NCI-H1436 treated with DMSO at 0.1 percent for 48 hours (cell line): Measurements from ENCODE around the gene ZNF281.
"Not testable (repeated sequence)": the region's sequence is repeated elsewhere in the genome, so short reads cannot be mapped to it uniquely, and the experiment has no call there.

Source experiments
- DNase-seq: peaks from one replicate; lab custom pipeline; 2025; lab: John Stamatoyannopoulos, UW

ZNF281 gene

DNA sequence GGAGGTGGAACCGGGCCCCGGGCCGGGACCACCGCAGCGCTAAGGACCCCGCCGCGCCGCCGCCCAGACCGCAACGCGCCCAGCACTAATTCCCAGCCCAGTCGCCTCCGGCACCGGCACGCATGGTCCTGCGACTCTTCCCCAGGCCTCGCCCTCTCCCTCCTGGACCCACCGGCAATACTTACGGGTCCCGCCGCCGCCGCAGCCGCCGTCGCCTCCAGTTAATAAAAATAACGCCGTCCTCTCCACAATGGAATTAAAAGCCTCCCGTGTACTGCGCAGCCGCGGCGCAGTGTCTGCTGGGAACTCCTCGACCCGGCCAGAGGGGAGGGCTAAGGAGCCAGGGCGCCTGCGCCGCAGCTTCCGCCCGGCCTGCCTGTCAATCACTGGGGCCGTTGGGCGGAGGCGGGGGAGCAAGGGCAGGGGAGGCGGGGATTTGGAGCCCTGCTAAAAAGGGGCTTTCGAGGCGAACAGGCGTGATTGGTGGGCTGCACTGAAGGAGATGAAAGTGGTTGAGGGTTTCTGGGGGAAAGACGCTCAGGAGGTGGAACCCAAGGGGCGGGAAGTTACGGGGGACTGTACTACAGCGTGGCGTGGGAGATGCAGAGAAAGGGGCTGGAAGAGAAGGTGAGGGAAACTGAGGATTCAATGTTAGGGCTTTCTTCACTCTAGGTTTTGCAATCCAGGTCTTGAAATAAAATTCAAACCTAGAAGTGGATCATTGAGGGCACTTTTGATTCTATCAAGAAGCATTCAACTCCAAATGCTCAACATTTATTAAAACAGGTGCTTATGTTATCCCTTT, at the start of gene ZNF281:
Gene ZNF281 (minus strand): TSS at position 276 of the 805 bp plus-strand sequence. CDS start 331 bp downstream, outside the sequence.
- peak; percentile 94 for DNase-seq

GRCh38 chr1:200458780-200459179, 48.9 kb upstream of the ZNF281 start:
- DNase-seq = no peak

DNA sequence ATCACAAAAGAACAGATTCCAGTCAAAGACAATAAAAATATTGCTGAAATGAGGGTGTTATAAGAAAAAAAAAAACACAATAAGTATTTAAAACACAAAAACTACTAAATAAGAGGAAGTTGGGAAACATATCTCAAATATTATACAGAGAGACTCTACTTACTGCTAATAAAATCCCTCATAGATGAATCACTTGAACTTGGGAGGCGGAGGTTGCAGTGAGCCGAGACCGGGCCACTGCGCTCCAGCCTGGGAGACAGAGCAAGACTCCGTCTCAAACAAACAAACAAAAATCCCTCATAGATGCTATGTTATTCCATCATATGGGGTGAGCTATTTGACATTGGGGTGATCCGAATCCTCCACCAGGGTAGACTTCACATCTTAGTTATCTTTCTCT, 48.0 kb upstream of the ZNF281 start:
- no peak for DNase-seq

DNA sequence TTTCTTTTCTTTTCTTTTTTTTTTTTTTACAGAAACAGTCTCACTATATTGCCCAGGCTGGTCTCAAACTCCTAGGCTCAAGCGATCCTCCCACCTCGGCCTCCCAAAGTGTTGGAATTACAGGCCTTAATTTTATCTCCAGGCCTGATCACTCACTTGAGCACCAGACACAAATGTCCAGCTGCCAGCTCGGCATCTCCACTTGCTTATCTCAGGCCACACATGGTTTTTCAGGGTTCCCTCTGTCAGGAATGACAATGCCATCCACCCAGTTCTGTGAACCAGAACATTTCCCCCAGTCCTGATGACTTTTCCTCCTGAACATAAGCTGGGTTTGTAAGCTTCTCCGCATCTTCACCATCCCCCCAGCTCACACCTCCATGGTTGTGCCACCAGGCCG, 44.6 kb upstream of the ZNF281 start:
- DNase-seq = no peak

DNA sequence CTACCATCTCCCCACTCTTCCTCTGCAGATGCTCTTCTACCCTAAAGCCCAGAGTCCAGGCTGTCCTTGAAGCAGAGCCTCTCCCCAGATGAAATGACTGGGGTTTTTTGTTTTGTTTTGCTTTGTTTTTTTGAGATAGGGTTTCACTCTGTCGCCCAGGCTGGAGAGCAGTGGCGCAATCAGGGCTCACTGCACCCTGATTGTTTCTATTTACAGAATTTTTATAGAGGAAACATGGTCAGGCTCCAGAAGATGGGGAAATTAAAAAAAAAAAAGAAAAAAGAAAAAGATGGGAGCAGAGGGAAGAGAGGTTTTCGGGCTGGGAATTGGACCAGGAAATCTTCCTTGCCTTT, 43.7 kb upstream of the ZNF281 start:
- DNase-seq = no peak

GRCh38 chr1:200452850-200453552, 43.2 kb upstream of the ZNF281 start:
- no peak for DNase-seq

- no peak for DNase-seq
Measured at GRCh38 chr1:200448034-200448762, 38.4 kb upstream of the ZNF281 start.

DNA sequence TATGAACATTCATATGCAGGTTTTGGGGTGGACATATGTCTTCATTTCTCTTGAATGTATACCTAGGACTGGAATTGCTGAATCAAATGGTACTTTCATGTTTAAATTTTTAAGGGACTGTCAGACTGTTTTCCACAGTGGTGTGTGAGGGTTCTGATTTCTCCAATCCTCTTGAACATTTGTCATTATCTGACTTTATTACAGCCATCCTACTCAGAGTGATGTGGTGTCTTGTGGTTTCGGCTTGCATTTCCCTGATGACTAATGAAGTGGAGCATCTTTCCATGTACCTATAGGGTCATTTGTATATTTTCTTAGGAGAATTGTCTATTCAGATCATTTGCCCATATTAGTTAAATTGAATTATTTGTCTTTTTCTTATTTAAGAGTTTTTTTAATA, 35.4 kb upstream of the ZNF281 start:
- DNase-seq = no peak

GRCh38 chr1:200444478-200444877, 34.6 kb upstream of the ZNF281 start:
- DNase-seq = no peak

DNA sequence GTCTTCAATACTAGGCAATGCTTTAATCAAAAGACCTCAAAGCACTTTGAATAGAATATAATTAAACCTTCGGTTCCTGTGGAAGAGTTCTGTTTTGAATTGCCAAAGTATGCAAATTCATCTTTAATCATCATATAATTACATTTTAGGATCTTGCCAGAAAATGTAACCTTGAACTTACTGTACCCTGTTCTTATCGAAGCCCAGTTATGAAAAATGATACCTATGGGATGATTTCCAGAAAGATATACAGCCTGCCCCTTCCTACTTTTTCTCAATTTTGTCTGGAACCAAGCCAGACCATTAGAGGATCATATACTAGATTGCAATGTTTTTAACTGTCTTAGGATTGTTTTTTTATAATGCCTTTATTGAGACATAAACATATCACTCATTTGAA, 34.0 kb upstream of the ZNF281 start:
- DNase-seq = no peak

DNA sequence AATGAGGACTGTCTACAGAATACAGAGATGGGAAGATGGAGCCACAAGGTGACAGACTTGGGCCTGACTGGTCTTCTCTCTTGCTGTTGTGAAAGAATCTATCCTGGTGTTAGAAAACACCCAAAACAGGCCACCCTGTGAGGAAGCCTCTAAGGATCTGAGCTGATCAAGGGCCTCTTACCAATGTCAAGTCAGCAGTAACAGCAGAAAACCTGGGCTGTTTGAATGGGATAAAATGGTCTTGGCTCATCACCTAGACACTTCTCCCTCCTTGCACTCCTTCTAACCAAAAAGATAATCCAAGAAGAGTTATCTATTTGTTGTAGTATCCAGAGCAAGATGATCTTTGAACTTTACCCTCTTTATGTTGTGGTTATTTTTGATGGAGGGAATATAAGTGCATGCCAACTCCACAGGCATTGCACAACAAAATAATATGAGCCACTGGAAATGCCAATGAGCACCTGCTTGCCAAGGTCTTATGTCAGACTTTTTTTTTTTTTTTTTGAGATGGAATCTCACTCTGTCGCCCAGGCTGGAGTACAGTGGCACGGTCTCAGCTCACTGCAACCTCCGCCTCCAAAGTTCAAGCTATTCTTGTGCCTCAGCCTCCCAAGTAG, 32.8 kb upstream of the ZNF281 start:
- DNase-seq = no peak

GRCh38 chr1:200442023-200442422, 32.2 kb upstream of the ZNF281 start:
- DNase-seq = no peak

DNA sequence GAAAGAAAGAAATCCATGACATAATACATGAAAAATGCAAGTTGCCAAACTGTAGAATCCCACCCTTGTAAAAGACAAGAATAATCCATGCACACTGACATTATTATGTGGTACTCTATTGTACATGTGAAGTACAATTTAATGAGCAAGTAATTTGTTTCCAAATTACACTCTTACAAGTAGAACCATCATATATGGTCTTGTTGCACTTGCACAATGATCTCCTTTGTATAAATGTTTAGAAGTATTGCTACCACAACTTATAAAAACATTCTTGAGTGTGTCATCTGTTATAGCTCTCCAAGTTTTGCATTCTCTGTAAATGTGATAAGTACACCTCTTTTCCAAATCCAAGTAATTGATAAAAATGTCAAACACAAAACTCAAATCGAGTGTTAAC, 29.1 kb upstream of the ZNF281 start:
- no peak for DNase-seq

DNA sequence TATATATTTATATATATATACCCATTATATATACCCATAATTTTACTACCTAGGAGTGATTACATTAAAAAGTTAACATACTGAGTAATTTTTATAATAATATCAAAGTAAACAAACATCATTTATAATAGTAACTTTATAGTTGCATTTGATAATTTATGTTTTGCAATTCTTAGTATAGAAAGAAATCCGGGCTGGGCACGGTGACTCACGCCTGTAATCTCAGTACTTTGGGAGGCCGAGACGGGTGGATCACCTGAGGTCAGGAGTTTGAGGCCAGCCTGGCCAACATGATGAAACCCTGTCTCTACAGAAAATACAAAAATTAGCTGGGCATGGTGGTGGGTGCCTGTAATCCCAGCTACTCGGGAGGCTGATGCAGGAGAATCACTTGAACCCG, 28.6 kb upstream of the ZNF281 start:
- DNase-seq = not testable (repeated sequence)

DNA sequence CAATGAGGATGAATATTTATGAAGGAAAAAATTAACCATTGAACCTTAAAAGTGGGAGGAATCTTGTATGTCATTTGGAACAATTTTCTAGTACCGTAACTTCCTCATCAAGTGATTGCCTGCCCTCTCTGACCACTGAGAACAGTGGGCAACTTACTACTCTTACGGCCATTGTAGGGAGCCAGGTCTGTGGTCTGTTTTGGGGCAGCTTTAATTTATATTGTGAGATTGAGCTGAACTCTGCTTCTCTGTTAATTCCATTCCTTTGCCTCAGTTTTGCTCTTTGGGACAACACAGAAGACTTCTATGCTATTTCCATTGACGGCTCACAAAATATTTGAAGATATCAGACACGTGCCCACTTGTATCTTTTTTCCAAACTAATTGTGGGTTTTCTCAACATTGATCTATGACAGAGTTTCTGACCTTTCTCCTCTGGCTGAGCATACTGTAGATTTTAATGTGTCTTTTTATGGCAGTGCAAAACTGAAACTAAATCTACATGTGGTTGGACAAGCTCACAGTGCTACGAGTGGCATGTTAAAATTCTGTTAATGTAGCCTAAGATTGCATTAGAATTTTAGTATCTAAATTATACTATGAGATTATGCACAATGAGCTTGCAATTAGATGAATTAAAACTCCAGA, 27.8 kb upstream of the ZNF281 start:
- no peak for DNase-seq

DNA sequence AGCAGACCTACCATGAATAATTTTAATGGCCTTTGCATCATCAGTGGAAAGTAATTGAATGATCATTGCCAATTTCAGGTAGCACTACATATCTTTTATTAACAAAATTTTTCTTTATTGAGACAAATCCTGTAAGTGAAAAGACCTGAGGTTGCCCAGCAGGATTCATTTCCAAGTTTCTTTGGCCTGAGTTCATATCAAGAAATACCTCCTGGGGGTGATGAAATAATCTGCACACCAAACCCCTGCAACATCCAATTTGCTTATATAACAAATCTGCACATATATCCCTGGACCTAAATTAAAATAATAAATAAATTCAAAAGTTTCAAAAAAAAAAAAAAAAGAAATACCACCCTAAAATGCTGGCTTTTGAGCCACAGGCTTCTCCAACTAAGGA, 27.3 kb upstream of the ZNF281 start:
- no peak for DNase-seq

DNA sequence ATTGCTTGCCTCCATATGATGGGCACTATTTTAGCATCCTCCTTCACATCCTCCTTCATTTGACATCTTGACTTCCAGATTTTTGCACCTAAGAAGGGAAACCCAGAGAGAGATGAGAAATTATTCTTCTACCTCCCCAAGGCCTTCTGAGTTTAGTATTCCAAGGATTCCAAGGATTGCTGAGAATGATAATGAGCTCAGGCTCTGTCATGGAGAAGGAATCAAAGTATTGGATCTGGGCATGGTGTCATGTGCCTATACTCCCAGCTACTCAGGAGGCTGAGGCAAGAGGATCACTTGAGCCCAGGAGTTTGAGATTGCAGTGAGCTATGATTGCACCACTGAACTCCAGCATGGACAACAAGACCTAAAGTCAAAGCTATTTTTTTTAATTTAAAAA, 26.6 kb upstream of the ZNF281 start:
- no peak for DNase-seq

DNA sequence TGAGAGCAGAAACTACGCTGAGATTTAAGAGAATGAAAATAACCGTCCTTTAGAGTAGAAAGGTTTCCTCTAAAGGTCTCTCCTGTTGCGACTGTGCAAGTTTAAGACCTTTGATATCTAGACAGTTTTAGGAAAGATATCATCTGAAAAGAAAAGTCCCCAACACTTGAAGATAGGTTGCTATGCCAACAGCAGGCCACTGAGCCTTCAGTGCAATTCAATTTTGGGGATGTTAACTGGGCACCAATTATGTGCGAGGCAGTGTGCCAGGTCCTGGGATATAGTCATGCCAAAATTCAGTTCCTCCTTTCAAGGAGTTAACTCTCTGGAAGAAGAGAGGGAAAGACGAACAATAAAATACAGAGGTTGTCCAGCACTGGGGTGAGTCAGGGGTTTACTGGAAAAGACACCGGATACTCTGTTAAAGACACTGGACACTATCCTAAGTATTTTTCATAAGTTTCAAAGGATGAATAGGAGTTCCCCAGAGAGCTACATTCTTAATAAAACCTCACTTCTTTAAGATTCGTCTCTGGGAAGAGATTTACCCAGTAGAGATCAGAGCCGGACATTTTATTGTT, 25.5 kb upstream of the ZNF281 start:
- no peak for DNase-seq

DNA sequence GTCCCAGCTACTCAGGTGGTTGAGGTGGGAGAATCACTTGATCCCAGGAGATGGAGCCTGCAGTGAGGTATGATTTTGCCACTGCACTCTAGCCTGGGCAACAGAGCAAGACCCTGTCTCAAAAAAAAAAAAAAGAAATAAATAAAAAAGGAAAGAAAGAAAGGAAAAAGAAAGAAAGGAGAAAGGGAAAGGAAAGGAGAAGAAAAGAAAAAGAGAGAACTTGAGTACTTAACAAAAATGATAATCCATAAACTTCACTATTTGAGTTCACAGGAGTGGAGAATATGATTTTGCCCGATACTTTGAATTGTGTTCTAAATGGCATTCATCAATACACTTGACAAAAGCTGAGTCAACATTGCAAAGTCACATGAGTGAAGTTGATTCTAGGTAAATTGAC, 23.8 kb upstream of the ZNF281 start:
- no peak for DNase-seq

DNA sequence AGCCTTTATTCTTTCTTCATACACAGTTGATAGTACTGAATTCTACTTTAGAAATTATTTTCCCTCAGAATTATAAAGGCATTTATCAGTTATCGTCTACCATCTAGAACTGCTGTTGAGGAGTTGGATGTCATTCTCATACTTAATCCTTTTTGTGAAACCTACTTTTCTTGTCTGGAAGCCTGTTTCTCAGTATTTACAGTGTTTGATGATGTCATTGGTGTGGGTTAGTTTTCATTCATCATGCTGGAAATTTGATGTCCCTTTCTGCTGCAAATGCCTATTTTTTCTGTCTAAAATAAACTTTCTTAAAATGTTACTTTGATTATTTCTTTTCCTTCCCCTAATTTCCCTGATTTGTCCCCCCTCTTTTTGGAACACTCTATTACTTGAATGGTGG, 22.8 kb upstream of the ZNF281 start:
- DNase-seq = no peak

GRCh38 chr1:200429221-200429751, 19.4 kb upstream of the ZNF281 start:
- no peak for DNase-seq
